ENCODE measurements around the gene FRMD4B. TPM values are rescaled to one million over a fixed set of nuclear protein-coding genes. Genes with fewer than 3 reads are reported as not detected.

Gene FRMD4B
- total and polyA plus RNA-seq, 10 of the 15 experiments (the other 5 are each of a cell fraction or from before 2014, with no cell fraction given), result 3.9 to 11.4 (median 8.0) TPM

DNA sequence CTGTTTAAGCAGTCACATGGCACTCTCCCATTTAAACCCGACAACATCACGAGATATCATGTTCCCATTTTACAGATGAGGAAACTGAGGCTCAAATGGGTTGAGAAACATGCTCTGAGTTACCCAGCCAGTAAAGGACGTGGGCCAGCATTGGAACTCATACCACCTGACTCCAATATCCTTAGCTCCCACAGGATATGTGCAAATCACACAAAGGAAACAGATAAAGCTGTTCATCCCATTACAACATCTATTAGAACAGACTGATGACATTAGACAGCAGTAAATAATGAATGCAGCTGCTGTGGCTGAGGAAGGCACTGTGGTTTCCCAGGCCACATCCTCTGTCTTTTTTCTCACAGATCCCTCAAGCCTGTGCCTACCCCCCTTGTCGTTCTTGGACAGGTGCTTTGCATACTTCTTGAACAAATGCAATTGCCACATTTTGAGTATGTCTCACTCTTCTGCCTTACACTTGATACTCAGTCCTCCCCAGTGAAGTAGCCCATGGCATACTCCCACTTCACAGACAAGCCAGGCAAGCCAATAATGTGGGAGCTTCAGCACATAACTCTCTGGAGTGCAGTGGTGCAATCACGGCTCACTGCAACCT, 17.7 kb downstream of the FRMD4B start (continued):
- TF ChIP-seq, protein P1, sequence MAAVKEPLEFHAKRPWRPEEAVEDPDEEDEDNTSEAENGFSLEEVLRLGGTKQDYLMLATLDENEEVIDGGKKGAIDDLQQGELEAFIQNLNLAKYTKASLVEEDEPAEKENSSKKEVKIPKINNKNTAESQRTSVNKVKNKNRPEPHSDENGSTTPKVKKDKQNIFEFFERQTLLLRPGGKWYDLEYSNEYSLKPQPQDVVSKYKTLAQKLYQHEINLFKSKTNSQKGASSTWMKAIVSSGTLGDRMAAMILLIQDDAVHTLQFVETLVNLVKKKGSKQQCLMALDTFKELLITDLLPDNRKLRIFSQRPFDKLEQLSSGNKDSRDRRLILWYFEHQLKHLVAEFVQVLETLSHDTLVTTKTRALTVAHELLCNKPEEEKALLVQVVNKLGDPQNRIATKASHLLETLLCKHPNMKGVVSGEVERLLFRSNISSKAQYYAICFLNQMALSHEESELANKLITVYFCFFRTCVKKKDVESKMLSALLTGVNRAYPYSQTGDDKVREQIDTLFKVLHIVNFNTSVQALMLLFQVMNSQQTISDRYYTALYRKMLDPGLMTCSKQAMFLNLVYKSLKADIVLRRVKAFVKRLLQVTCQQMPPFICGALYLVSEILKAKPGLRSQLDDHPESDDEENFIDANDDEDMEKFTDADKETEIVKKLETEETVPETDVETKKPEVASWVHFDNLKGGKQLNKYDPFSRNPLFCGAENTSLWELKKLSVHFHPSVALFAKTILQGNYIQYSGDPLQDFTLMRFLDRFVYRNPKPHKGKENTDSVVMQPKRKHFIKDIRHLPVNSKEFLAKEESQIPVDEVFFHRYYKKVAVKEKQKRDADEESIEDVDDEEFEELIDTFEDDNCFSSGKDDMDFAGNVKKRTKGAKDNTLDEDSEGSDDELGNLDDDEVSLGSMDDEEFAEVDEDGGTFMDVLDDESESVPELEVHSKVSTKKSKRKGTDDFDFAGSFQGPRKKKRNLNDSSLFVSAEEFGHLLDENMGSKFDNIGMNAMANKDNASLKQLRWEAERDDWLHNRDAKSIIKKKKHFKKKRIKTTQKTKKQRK (IDR thresholded peaks at IDR 0.05; ENCODE audit: low read depth, low read length), result no peak
- TF ChIP-seq CBX5 (IDR thresholded peaks at IDR 0.05; ENCODE audit: low read depth), result 0 out of 2 replicates have a peak, but pooled peaks have one; percentile 63
- TF ChIP-seq, protein P2, sequence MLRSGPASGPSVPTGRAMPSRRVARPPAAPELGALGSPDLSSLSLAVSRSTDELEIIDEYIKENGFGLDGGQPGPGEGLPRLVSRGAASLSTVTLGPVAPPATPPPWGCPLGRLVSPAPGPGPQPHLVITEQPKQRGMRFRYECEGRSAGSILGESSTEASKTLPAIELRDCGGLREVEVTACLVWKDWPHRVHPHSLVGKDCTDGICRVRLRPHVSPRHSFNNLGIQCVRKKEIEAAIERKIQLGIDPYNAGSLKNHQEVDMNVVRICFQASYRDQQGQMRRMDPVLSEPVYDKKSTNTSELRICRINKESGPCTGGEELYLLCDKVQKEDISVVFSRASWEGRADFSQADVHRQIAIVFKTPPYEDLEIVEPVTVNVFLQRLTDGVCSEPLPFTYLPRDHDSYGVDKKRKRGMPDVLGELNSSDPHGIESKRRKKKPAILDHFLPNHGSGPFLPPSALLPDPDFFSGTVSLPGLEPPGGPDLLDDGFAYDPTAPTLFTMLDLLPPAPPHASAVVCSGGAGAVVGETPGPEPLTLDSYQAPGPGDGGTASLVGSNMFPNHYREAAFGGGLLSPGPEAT (IDR thresholded peaks at IDR 0.05; ENCODE audit: low read depth), result peak; percentile 76
- no peak for TF ChIP-seq NFYB (IDR thresholded peaks at IDR 0.05; ENCODE audit: insufficient read depth, low read depth, low read length)
- 0 out of 2 replicates have a peak, but pooled peaks have one; percentile 77 for TF ChIP-seq EZH2 (IDR thresholded peaks at IDR 0.05; ENCODE audit: borderline replicate concordance, control insufficient read depth, low read depth, low read length)
- no peak for TF ChIP-seq STAT3 (IDR thresholded peaks at IDR 0.05; ENCODE audit: low read depth, low read length)
- TF ChIP-seq NR2F1 (conservative IDR thresholded peaks at IDR 0.05), result no peak
- no peak for TF ChIP-seq RAD21 (IDR thresholded peaks at IDR 0.05; ENCODE audit: insufficient read depth, low read depth, low read length)
- TF ChIP-seq SP1 (IDR thresholded peaks at IDR 0.05; ENCODE audit: low read depth, low read length), result peak; percentile 24
- TF ChIP-seq NR2C2 (IDR thresholded peaks at IDR 0.05; ENCODE audit: borderline replicate concordance, control insufficient read depth, insufficient read length, low read depth), result no peak
- TF ChIP-seq ZBTB40 (IDR thresholded peaks at IDR 0.05; ENCODE audit: borderline replicate concordance), result no peak
- TF ChIP-seq, protein P3, sequence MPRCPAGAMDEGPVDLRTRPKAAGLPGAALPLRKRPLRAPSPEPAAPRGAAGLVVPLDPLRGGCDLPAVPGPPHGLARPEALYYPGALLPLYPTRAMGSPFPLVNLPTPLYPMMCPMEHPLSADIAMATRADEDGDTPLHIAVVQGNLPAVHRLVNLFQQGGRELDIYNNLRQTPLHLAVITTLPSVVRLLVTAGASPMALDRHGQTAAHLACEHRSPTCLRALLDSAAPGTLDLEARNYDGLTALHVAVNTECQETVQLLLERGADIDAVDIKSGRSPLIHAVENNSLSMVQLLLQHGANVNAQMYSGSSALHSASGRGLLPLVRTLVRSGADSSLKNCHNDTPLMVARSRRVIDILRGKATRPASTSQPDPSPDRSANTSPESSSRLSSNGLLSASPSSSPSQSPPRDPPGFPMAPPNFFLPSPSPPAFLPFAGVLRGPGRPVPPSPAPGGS (IDR thresholded peaks at IDR 0.05; ENCODE audit: borderline replicate concordance, insufficient read depth, low read depth, low read length, poor library complexity, severe bottlenecking), result peak; percentile 51
- TF ChIP-seq ETV6 (conservative IDR thresholded peaks at IDR 0.05 in 1 of 2, IDR thresholded peaks at IDR 0.05 in 1 of 2; ENCODE audit: borderline replicate concordance in 1 of 2, low read depth in 1 of 2), result peak in 1 of 2 experiments; percentile 60; a peak in 1 of 4 replicates
- peak; percentile 86 for TF ChIP-seq MTA2 (IDR thresholded peaks at IDR 0.05; ENCODE audit: low read depth)
- TF ChIP-seq, protein P4, sequence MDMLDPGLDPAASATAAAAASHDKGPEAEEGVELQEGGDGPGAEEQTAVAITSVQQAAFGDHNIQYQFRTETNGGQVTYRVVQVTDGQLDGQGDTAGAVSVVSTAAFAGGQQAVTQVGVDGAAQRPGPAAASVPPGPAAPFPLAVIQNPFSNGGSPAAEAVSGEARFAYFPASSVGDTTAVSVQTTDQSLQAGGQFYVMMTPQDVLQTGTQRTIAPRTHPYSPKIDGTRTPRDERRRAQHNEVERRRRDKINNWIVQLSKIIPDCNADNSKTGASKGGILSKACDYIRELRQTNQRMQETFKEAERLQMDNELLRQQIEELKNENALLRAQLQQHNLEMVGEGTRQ (IDR thresholded peaks at IDR 0.05; ENCODE audit: borderline replicate concordance, low read depth, low read length), result no peak
- peak; percentile 61; the same call in 1 of the 2 replicates for TF ChIP-seq CHD2 (IDR thresholded peaks at IDR 0.05; ENCODE audit: borderline replicate concordance, low read depth, low read length)
